ENCODE data around the gene HOXD9.

The HOXD9 gene

DNA sequence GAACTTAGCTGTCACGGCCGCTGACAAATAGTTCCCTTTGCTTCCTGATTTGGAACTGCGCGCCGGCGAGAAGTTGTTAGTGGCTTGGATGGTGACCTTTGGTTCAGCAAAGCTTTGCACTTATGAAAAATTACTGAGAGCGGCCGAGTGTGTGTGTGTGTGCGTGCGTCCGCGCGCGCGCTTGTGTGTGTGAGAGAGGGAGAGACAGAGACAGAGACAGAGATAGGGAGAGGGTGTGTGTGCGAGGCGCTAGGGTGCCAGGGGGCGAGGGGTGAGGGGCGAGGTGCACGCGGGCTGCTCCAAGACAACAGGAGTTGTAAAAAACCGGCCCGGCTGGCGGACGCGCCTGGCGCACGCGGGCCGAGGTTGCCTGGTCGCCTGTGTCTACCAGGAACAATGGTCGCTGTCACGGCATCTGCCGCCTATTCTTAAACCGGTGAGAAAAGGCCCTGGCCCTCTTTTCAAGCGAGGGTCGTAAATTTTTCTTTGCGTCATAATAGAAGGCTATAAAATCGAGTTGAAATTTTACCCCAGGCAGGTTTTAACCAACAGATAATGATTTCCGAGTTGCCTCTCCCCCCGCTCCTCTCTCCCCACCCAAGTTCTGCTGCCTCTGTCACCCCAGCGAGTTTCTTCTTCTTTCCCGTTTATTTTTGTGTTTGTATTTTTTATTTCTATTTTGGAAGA is 35.1 kb downstream of the HOXD9 start:
- DNase-seq, result no peak

DNA sequence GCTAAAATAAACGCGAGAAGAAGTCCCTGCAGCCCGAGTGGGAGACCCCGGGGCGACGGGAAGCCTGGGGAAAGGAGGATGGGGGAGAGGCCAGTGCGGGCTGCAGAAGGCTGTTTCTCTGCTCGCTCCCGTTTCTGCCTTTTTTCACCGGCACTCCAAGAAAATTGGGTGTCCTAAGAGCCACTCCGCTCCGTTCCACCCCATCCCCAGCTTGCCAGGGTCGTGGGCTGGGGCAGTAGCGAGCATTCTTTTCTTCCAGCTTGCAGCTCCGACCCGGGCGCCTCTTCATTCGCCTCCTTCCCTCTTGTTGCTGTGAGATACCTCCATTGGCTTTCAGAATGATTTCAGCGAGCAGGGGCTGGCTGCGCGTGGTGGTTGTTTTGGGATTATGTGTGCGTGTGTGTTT is 35.7 kb downstream of the HOXD9 start:
- DNase-seq, result no peak

DNA sequence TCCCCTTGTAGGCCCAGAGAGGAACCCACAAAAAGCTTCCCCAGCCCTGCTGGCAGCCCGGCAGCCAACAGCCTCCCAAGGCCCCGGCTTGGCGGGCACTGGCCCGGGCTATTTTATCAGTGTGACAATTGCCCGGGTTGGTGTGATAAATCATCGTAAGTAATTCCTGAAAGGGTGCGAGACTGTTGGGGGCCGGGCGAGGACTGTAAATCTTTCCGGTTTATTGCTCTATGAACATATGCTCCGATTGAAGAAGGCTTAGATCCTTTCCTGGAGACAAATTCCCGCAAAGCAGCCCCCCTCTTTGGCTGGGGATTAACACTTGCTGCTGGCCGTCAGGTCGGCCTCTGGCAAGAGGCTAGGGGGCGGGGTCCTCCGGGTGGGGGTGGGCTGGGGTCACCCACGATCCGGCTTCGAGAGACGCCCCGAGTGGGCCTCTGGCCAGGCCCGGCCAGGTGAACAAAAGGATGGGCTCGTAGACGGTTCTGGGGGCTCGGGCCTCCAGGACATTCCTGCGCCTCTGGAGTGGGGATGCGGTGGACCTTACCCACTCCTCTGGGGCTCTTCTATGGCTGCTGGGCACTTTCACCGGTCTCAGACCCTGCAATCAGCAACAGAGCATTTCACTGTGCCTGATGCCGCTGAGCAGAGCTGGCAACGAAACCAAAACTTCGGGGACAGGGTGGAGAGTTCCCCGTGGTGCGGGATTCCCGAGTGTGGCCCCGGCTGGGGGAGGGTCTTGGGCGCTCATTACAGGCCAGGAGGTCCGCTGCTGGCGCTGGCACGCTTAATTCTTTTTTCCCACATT is 36.5 kb downstream of the HOXD9 start:
- no peak for DNase-seq

- DNase-seq, result no peak
These were observed 37.2 kb downstream of the HOXD9 start for GRCh38 chr2:176159663-176160250.

GRCh38 chr2:176160251-176160985 is 37.9 kb downstream of the HOXD9 start:
- DNase-seq, result no peak

- no peak for DNase-seq
These were observed 38.7 kb downstream of the HOXD9 start for GRCh38 chr2:176160986-176161824.

DNA sequence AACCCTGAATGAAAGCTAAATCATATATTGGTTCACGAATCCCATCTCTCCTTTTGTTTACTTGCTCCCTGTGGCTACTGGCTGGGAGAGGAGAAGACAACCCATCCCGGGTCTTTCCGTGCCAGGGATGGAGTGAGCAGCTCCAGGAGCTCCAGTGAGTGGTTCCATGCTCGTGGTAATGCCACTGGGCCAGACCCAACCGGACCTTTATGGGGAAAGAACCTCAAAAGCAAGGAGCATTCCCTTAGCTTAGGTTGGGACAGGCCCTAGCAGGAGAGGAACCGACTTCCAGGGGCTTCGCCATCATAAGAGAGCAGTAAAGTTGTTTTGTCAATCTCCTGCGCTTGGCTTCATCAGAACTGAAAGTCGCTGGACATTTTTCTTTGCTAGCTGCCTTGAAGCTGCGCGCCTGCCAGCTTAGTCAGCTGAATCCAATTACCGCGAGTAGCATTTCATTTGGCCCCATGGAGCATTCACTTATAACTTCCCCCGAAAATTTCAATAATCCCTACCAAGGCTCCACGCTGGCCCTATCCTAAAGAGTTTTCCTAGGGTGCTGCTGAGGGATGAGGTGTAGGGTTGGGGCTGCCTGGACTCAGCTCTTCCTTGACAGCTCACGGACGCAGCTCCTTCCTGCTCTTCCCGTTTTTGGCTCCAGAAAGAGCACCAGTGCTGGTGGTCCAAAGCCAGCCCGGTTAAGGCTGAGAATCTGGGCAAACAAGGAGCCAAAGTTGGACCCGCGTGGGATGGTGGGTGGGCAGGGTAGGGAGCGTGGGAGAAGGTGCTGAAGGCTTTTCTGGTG is 39.5 kb downstream of the HOXD9 start:
- DNase-seq, result no peak

DNA sequence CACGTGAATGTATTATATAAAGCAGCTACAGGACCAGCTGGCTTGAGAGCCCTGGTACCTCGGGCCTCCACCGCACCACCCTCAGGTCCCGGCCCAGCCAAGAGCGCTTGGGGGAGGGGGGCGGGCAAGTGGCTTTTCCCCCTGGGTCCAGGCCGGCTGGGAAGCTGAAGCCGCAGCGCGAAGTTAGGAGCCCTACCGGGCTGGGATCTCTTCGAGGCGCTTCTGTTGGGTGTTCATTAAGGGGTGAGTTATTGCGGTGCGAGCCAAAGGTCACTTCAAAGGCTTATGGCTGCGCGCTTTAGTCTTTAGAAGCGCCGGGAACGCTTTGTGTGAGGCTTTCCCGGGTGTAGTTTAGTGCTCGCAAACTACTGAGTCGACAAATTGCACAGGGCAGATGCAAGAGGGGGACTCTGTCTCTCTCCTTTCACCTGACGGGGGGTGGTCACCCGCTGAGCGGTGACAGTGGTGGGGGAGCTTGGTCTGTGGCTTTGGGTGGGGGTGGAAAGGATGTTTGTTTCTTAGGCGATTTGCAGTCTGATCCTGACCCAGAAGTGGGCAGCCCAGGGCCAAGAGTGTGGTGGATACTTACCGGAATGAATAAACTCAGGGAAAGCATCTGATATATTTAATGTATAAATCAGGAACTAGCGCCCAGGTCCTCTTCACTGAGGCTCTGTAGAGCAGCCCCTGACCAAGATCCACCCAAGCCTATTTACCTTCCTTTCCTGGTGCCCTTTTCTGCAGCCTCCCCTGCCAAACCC is 40.6 kb downstream of the HOXD9 start:
- DNase-seq, result no peak

DNA sequence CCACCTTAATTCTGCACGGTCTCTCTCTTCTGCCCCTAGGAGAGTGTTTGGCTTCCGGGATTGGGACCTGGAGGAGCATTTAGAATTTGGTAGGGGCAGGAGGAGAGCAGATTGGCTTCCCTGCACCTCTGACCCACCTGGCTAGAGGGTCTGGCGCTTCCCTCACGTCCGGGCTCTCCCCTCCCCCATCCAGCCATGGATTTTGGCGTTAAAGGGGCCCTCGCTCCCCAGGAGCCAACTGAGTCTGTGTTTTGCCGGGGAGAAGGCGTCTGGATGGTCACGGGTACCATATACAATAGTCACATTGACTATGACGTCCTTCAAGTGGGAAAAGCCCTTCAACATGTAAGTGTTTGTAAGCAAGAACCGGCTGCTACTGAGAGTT is 41.1 kb downstream of the HOXD9 start:
- no peak for DNase-seq

DNA sequence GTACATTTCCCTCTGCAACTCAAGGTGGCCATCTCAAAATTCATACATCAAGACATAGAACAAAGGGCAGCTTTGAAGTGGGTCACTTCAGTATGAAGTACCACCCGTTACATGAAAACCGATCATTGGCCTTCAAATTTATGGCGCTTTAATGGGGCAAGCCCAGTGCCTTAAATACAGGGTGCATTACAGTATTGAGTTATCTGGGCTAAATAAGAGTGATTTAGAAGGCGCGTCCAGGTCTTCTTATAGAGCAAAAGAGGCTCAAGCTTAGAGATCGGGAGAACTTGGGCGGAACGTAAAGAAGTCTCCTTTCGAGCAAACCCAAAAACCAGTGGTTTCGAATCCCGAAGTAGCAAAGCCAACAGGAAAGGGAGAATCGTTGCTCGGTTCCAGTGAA is 41.7 kb downstream of the HOXD9 start:
- no peak for DNase-seq

GRCh38 chr2:176164611-176165369 is 42.3 kb downstream of the HOXD9 start:
- DNase-seq, result no peak

GRCh38 chr2:176165370-176166050 is 43.0 kb downstream of the HOXD9 start:
- no peak for DNase-seq

- no peak for DNase-seq
These were observed 43.8 kb downstream of the HOXD9 start for GRCh38 chr2:176166272-176166671.

DNA sequence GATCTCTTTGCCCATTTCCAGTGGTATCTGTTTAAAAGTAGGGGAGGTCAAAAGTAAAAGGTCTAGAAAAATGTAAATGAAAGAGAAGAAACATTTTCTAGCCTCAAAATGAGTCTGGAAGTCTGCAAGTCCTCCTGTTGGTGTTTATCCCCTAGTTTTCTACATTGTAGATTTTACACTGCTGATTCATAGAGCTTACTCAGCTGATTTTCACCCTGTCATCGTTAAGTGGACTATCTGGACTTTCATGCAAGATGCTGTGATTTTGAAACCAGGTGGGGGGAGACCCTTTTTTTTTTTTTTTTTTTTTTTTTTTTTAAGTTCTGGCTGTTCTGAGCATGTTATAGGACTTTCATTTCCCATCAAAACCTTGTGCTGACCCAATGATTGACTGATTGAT is 44.9 kb downstream of the HOXD9 start:
- DNase-seq, result no peak

DNA sequence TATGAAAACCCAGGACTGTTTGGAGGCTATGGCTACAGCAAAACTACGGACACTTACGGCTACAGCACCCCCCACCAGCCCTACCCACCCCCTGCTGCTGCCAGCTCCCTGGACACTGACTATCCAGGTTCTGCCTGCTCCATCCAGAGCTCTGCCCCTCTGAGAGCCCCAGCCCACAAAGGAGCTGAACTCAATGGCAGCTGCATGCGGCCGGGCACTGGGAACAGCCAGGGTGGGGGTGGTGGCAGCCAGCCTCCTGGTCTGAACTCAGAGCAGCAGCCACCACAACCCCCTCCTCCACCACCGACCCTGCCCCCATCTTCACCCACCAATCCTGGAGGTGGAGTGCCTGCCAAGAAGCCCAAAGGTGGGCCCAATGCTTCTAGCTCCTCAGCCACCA is 46.7 kb downstream of the HOXD9 start:
- DNase-seq, result no peak

- DNase-seq, result no peak
These were observed 47.2 kb downstream of the HOXD9 start for GRCh38 chr2:176169711-176170110.

- no peak for DNase-seq
These were observed 48.2 kb downstream of the HOXD9 start for GRCh38 chr2:176170602-176171305.

- DNase-seq, result no peak
These were observed 49.0 kb downstream of the HOXD9 start for GRCh38 chr2:176171351-176172006.
